ENCODE measurements around the gene CARHSP1. TPM values are rescaled to one million over a fixed set of nuclear protein-coding genes. Genes with fewer than 3 reads are reported as not detected.

Gene CARHSP1
- total and polyA plus RNA-seq, 2 of the 8 experiments (the other 6 are each of a cell fraction or from before 2014, with no cell fraction given) = 292 to 300 TPM

DNA sequence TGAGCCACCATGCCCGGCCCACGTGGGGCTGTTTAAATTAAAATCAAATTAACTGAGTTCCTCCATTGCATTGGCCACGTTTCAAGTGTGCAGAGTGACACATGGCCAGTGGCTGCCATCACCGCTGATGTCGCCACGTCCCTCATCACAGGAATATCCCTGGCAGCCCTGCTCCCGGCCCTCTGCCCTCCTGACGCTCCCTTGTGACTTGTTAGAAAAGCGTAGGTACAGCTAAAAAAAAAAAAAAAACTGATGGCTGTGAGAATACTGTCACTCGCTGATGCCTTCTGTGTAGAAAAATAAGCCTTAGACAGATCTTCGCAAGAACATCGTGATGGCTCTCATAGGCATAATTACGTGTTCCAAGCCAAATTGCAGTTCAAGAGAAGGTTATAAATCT lies 21.7 kb downstream of the CARHSP1 start:
- Histone ChIP-seq H3K18ac (ENCODE audit: extremely low read depth, low read length) (no peak overlapping the region), H3K23me2 (ENCODE audit: low read depth, low read length) (no peaks in the 10 kb centered on the region), H4K8ac (ENCODE audit: extremely low read depth, insufficient read depth, low read length) (no peak overlapping the region), H3K56ac (replicated peaks; ENCODE audit: insufficient read length, low read depth, low read length) (no peak overlapping the region), H3K9ac (replicated peaks in 1 of 4; ENCODE audit: extremely low read depth in 1 of 4, low read depth in 3 of 4, low read length in 3 of 4) (no peak overlapping the region), H2BK20ac (ENCODE audit: low read length) (no peak overlapping the region), H2AK5ac (ENCODE audit: low read depth, low read length) (no peak overlapping the region), H3K23ac (ENCODE audit: insufficient read length) (no peak overlapping the region), H3K4me1 (replicated peaks in 1 of 4; ENCODE audit: control insufficient read depth in 3 of 4, insufficient read depth in 4 of 4, low read length in 3 of 4) (peaks cover 0 to 12% (median 6%) of the 10 kb centered on the region in 4 experiments; a peak in 5 of 7 replicates), H3K14ac (ENCODE audit: insufficient read length) (no peak overlapping the region), H3K4ac (replicated peaks; ENCODE audit: insufficient read length, low read depth, low read length) (no peak overlapping the region), H2BK120ac (replicated peaks; ENCODE audit: low read depth, low read length) (no peak overlapping the region), H3K79me1 (ENCODE audit: low read depth, low read length) (peaks cover 4% of the 10 kb centered on the region), H2AFZ (ENCODE audit: low read length) (no peak overlapping the region), H4K20me1 (replicated peaks in 1 of 2; ENCODE audit: control insufficient read depth in 1 of 2, insufficient read depth in 2 of 2, low read length in 2 of 2) (peaks cover 14 to 16% of the 10 kb centered on the region in 2 experiments), H3K4me2 (ENCODE audit: insufficient read depth in 1 of 2, low read depth in 2 of 2, low read length in 2 of 2) (no peak overlapping the region), H3K79me2 (ENCODE audit: control insufficient read depth in 1 of 2, insufficient read depth in 2 of 2, low read length in 2 of 2) (peaks cover 0 to 11% of the 10 kb centered on the region in 2 experiments; a peak in 2 of 4 replicates), H4K91ac (replicated peaks; ENCODE audit: insufficient read length, low read length) (no peak overlapping the region), H2BK5ac (ENCODE audit: low read depth, low read length) (no peak overlapping the region), H3K27me3 (replicated peaks in 1 of 4; ENCODE audit: control insufficient read depth in 3 of 4, extremely low read depth in 1 of 4, insufficient read depth in 3 of 4, low read length in 3 of 4) (no peaks in the 10 kb centered on the region), H3K9me3 (ENCODE audit: insufficient read depth in 2 of 2, low read depth in 1 of 2, low read length in 1 of 2) (no peaks in the 10 kb centered on the region), H3K27ac (ENCODE audit: low read depth, low read length) (no peak overlapping the region), H4K5ac (ENCODE audit: insufficient read length, low read depth, low read length) (no peak overlapping the region), H3K36me3 (ENCODE audit: control insufficient read depth in 2 of 4, insufficient read depth in 4 of 4, low read length in 3 of 4) (peaks cover 3 to 45% (median 13%) of the 10 kb centered on the region in 4 experiments; a peak in 7 of 8 replicates), H2BK15ac (ENCODE audit: low read length) (no peak overlapping the region), H3K4me3 (ENCODE audit: extremely low read depth in 1 of 4, insufficient read depth in 2 of 4, low read depth in 3 of 4, low read length in 4 of 4) (no peak overlapping the region), H2BK12ac (ENCODE audit: low read depth, low read length) (no peak overlapping the region)
- 88% methylated on average over 13 of the region's 13 CpGs; no CpG with 5 or more reads in 1 of the 2 experiments for WGBS, 2 experiments (ENCODE audit: extremely low coverage in 1 of 2, insufficient coverage in 1 of 2, insufficient read length in 1 of 2, insufficient replicate concordance in 2 of 2, low coverage in 1 of 2, low lambda C conversion rate in 2 of 2, missing lambda C conversion rate in 1 of 2)
- DNase-seq (ENCODE audit: low read depth in 1 of 2, low spot score in 2 of 2) (no peak), FAIRE-seq (no peak)
- ChIA-PET CTCF (ENCODE audit: partially characterized antibody) (no interaction called here), POLR2A (ENCODE audit: partially characterized antibody) (interaction anchor here (0.6 to 24.4 kb wide), 6 partner anchors 10 to 223 kb away, joined by 3 to 456 read pairs (median 3); partner anchors contain the start of genes CARHSP1 and LITAFD)
- no peak for TF ChIP-seq TEAD4 (IDR thresholded peaks at IDR 0.05; ENCODE audit: low read depth, low read length)
- TF ChIP-seq EZH2 (IDR thresholded peaks at IDR 0.05; ENCODE audit: low read depth, low read length, severe bottlenecking) = no peak
- TF ChIP-seq TAF7 (optimal IDR thresholded peaks at IDR 0.05; ENCODE audit: borderline replicate concordance, low read depth, low read length) = no peak
- no peak for TF ChIP-seq HDAC2 (IDR thresholded peaks at IDR 0.05; ENCODE audit: borderline replicate concordance in 1 of 2, low read depth in 2 of 2, low read length in 2 of 2)
- TF ChIP-seq EGR1 (IDR thresholded peaks at IDR 0.05; ENCODE audit: borderline replicate concordance, low read depth, low read length) = no peak
- no peak for TF ChIP-seq SAP30 (IDR thresholded peaks at IDR 0.05; ENCODE audit: insufficient read depth, insufficient replicate concordance, low read length)
- no peak for TF ChIP-seq CTBP2 (IDR thresholded peaks at IDR 0.05; ENCODE audit: borderline replicate concordance, insufficient read depth, insufficient read length, low read length)
- no peak for TF ChIP-seq SIRT6 (IDR thresholded peaks at IDR 0.05; ENCODE audit: low read length)
- no peak for TF ChIP-seq RXRA (IDR thresholded peaks at IDR 0.05; ENCODE audit: insufficient read depth, low read depth, low read length)
- no peak for TF ChIP-seq SIN3A (conservative IDR thresholded peaks at IDR 0.05 in 1 of 2, IDR thresholded peaks at IDR 0.05 in 1 of 2; ENCODE audit: low read depth in 1 of 2, low read length in 2 of 2)
- TF ChIP-seq, protein P1, sequence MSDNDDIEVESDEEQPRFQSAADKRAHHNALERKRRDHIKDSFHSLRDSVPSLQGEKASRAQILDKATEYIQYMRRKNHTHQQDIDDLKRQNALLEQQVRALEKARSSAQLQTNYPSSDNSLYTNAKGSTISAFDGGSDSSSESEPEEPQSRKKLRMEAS (IDR thresholded peaks at IDR 0.05) = no peak
- no peak for TF ChIP-seq POU5F1 (IDR thresholded peaks at IDR 0.05; ENCODE audit: low read depth, low read length)
- no peak for TF ChIP-seq BACH1 (IDR thresholded peaks at IDR 0.05; ENCODE audit: low read length)
- no peak for TF ChIP-seq CREB1 (IDR thresholded peaks at IDR 0.05)
